CD14-positive monocyte (primary cell): ENCODE measurements around the gene GFPT2. TPM values are rescaled to one million over a fixed set of nuclear protein-coding genes. Genes with fewer than 3 reads are reported as not detected.

Source experiments
- DNase-seq, 3 donors: peaks; one replicate each; pipeline ENCODE4 v3.0.0-alpha.2; 2011 to 2022
- H2AFZ ChIP-seq: 2 replicates; pipeline ENCODE4 v1.6.0; 2012; ENCODE audit warnings: mild to moderate bottlenecking, low read depth, low read length, inconsistent platforms; ENCODE audit not compliant: insufficient read depth, poor library complexity, severe bottlenecking
- H3K27ac ChIP-seq, 2 donors: 1 replicate in 1 of 2; 2 replicates in 1 of 2; pipeline ENCODE4 v1.5.1; 2012 to 2013; ENCODE audit warnings: low read length in 2 of 2, control low read depth in 1 of 2, inconsistent platforms in 1 of 2, low read depth in 1 of 2, mild to moderate bottlenecking in 1 of 2
- H3K27me3 ChIP-seq, 2 donors: one replicate each; pipeline versions ENCODE4 v1.6.0 to v1.6.1; 2011 to 2013; ENCODE audit warnings: low read length in 2 of 2; ENCODE audit not compliant: control insufficient read depth in 2 of 2, insufficient read depth in 2 of 2
- H3K36me3 ChIP-seq, 2 donors: replicated peaks in 1 of 2; 1 replicate in 1 of 2; 2 replicates in 1 of 2; pipeline versions ENCODE4 v1.5.1 to v1.6.1; 2012 to 2013; ENCODE audit warnings: low read length in 2 of 2, control low read depth in 1 of 2, inconsistent platforms in 1 of 2, mild to moderate bottlenecking in 1 of 2; ENCODE audit not compliant: insufficient read depth in 2 of 2, control insufficient read depth in 1 of 2
- H3K4me1 ChIP-seq, 2 donors: 1 replicate in 1 of 2; 2 replicates in 1 of 2; pipeline versions ENCODE4 v1.5.1 to v1.6.1; 2012 to 2013; ENCODE audit warnings: low read length in 2 of 2, control low read depth in 1 of 2, inconsistent platforms in 1 of 2, mild to moderate bottlenecking in 1 of 2, moderate library complexity in 1 of 2; ENCODE audit not compliant: insufficient read depth in 2 of 2, control insufficient read depth in 1 of 2
- H3K4me2 ChIP-seq: replicated peaks from 2 replicates; pipeline ENCODE3; 2012; ENCODE audit warnings: low read length, moderate library complexity, mild to moderate bottlenecking; ENCODE audit not compliant: poor library complexity, severe bottlenecking; ENCODE audit errors: extremely low read depth
- H3K4me3 ChIP-seq, 3 experiments: fragments of 200-600 bp in 1 of 3; sonication (generic) in 1 of 3; replicated peaks in 1 of 3; 1 replicate in 2 of 3; 2 replicates in 1 of 3; pipeline ENCODE4 v1.5.1; 2011 to 2013; ENCODE audit warnings: low read length in 3 of 3, mild to moderate bottlenecking in 3 of 3, control low read depth in 2 of 3, low read depth in 2 of 3, inconsistent platforms in 1 of 3, moderate library complexity in 1 of 3
- H3K79me2 ChIP-seq: 2 replicates; pipeline ENCODE4 v1.6.0; 2012; ENCODE audit warnings: mild to moderate bottlenecking, control low read depth, inconsistent platforms, low read length, moderate library complexity; ENCODE audit not compliant: insufficient read depth
- H3K9ac ChIP-seq: 2 replicates; pipeline ENCODE4 v1.6.0; 2017; ENCODE audit warnings: low read length, mild to moderate bottlenecking; ENCODE audit not compliant: insufficient read depth, poor library complexity, severe bottlenecking
- H3K9me3 ChIP-seq, 2 donors: replicated peaks in 1 of 2; 1 replicate in 1 of 2; 2 replicates in 1 of 2; pipeline versions ENCODE4 v1.5.1 to v1.6.1; 2012 to 2013; ENCODE audit warnings: low read length in 2 of 2, control low read depth in 1 of 2; ENCODE audit not compliant: control insufficient read depth in 1 of 2, insufficient read depth in 1 of 2
- H4K20me1 ChIP-seq: 2 replicates; pipeline ENCODE4 v1.6.0; 2012; ENCODE audit warnings: mild to moderate bottlenecking, low read length, control low read depth, moderate library complexity; ENCODE audit not compliant: insufficient read depth
- H3K27ac Mint-ChIP-seq, 7 donors: one replicate each; pipeline ENCODE4 v1.8.0; 2020; ENCODE audit warnings: mild to moderate bottlenecking in 7 of 7, mixed read lengths in 7 of 7, moderate library complexity in 6 of 7, inconsistent platforms in 2 of 7
- H3K27me3 Mint-ChIP-seq, 3 donors: one replicate each; pipeline ENCODE4 v1.8.0; 2021 to 2022; ENCODE audit warnings: low read depth in 3 of 3, mild to moderate bottlenecking in 3 of 3, mixed read lengths in 3 of 3, moderate library complexity in 3 of 3, inconsistent platforms in 1 of 3
- H3K36me3 Mint-ChIP-seq, 2 donors: one replicate each; pipeline ENCODE4 v1.8.0; 2020; ENCODE audit warnings: mixed read lengths in 2 of 2, inconsistent platforms in 1 of 2, mild to moderate bottlenecking in 1 of 2
- H3K4me1 Mint-ChIP-seq: one replicate; pipeline ENCODE4 v1.8.0; 2020; ENCODE audit warnings: mild to moderate bottlenecking, mixed read lengths
- H3K4me3 Mint-ChIP-seq, 2 donors: one replicate each; pipeline ENCODE4 v1.8.0; 2020; ENCODE audit warnings: mild to moderate bottlenecking in 2 of 2, mixed read lengths in 2 of 2, moderate library complexity in 1 of 2
- H3K9me3 Mint-ChIP-seq, 7 donors: one replicate each; pipeline ENCODE4 v1.8.0; 2020 to 2022; ENCODE audit warnings: mixed read lengths in 7 of 7, mild to moderate bottlenecking in 6 of 7, moderate library complexity in 6 of 7, inconsistent platforms in 2 of 7
- WGBS: methylation state at CpG from one replicate; pipeline ENCODE4 v1.1.5; 2013; ENCODE audit warnings: missing lambda C conversion rate; ENCODE audit not compliant: insufficient coverage; 5-methylcytosine and 5-hydroxymethylcytosine counted together
- intact Hi-C, 2 donors: fragments of 100-400 bp; cut with micrococcal nuclease; formaldehyde crosslinking; loops; one replicate each; pipeline versions ENCODE4 v1.15.0 to v1.15.1; 2023
- polyA plus RNA-seq, 3 donors: library from polyadenylated mRNA; depleted of rRNA in 1 of 3; unstranded in 2 of 3; stranded (reverse) in 1 of 3; fragments of 300-500 nt in 2 of 3; fragments of >200 nt in 1 of 3; fragmentation: Illumina TruSeq in 2 of 3; gene quantifications; 1 replicate in 2 of 3; 2 replicates in 1 of 3; pipeline ENCODE4 v1.2.3, GENCODE V29; 2012 to 2021
- TF ChIP-seq, protein P1 (sequence below): fragments of 200-600 bp; IDR thresholded peaks from one replicate; pipeline ENCODE4 v1.8.0; 2022; ENCODE audit warnings: antibody characterized with exemption, mild to moderate bottlenecking

Gene GFPT2
- polyA plus RNA-seq, 3 donors = not detected

- no peaks in the 10 kb centered on the region for H4K20me1 ChIP-seq
- no peak overlapping the region for H3K4me3 Mint-ChIP-seq
- intact Hi-C loops = no loop called here
- H3K4me1 ChIP-seq = no peaks in the 10 kb centered on the region
- peaks cover 7% of the 10 kb centered on the region for H3K4me1 Mint-ChIP-seq
- TF ChIP-seq, protein P1, sequence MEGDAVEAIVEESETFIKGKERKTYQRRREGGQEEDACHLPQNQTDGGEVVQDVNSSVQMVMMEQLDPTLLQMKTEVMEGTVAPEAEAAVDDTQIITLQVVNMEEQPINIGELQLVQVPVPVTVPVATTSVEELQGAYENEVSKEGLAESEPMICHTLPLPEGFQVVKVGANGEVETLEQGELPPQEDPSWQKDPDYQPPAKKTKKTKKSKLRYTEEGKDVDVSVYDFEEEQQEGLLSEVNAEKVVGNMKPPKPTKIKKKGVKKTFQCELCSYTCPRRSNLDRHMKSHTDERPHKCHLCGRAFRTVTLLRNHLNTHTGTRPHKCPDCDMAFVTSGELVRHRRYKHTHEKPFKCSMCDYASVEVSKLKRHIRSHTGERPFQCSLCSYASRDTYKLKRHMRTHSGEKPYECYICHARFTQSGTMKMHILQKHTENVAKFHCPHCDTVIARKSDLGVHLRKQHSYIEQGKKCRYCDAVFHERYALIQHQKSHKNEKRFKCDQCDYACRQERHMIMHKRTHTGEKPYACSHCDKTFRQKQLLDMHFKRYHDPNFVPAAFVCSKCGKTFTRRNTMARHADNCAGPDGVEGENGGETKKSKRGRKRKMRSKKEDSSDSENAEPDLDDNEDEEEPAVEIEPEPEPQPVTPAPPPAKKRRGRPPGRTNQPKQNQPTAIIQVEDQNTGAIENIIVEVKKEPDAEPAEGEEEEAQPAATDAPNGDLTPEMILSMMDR = no peak
- H3K4me2 ChIP-seq = no peak overlapping the region
- peak in 2 of 3 donors; percentile 18 to 67 for DNase-seq
- peaks cover 64 to 70% of the 10 kb centered on the region in 2 donors for H3K36me3 Mint-ChIP-seq
- peaks cover 0 to 1% (median 0%) of the 10 kb centered on the region in 3 donors for H3K27me3 Mint-ChIP-seq
- H3K9ac ChIP-seq = no peak overlapping the region
- H3K27me3 ChIP-seq = no peaks in the 10 kb centered on the region
- H3K9me3 Mint-ChIP-seq = peaks cover 32 to 76% (median 64%) of the 10 kb centered on the region in 7 donors
- peaks cover 34 to 78% of the 10 kb centered on the region in 2 donors for H3K36me3 ChIP-seq
- H3K9me3 ChIP-seq = peaks cover 53 to 94% of the 10 kb centered on the region in 2 donors
- no peak overlapping the region for H3K27ac ChIP-seq
- H3K27ac Mint-ChIP-seq = peak overlapping the region in 1 of 7 donors; percentile 60
- no peak overlapping the region for H3K4me3 ChIP-seq
- H2AFZ ChIP-seq = no peak overlapping the region
- 50% methylated on average over 3 of the region's 7 CpGs for WGBS
- H3K79me2 ChIP-seq = no peaks in the 10 kb centered on the region
Observed at GRCh38 chr5:180271221-180271620, 81.9 kb downstream of the GFPT2 start.

DNA sequence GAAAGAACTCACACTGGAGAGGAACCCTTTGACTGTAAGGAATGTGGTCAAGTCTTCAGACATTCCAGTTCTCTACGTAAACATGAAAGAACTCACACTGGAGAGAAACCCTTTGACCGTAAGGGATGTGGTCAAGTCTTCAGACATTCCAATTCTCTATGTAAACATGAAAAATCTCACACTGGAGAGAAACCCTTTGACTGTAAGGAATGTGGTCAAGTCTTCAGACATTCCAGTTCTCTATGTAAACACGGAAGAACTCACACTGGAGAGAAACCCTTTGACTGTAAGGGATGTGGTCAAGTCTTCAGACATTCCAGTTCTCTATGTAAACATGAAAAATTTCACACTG lies 93.9 kb downstream of the GFPT2 start:
- Histone ChIP-seq H3K9me3 (peaks cover 71 to 100% of the 10 kb centered on the region in 2 donors), H3K4me3 (peak overlapping the region in 1 of 3 experiments; percentile 10), H3K9ac (no peak overlapping the region), H2AFZ (no peak overlapping the region), H3K4me2 (no peak overlapping the region), H3K79me2 (no peaks in the 10 kb centered on the region), H3K36me3 (peaks cover 54 to 100% of the 10 kb centered on the region in 2 donors), H3K27ac (no peak overlapping the region), H3K4me1 (no peaks in the 10 kb centered on the region), H3K27me3 (no peaks in the 10 kb centered on the region), H4K20me1 (no peaks in the 10 kb centered on the region)
- Mint-ChIP-seq H3K36me3 (peaks cover 74 to 95% of the 10 kb centered on the region in 2 donors), H3K27me3 (peaks cover 0 to 1% (median 0%) of the 10 kb centered on the region in 3 donors), H3K27ac (no peak overlapping the region), H3K9me3 (peaks cover 57 to 97% (median 95%) of the 10 kb centered on the region in 7 donors), H3K4me1 (no peaks in the 10 kb centered on the region), H3K4me3 (no peak overlapping the region)
- no peak for DNase-seq
- intact Hi-C loops = no loop called here
- WGBS = no CpG with 5 or more reads among the region's 3 CpGs
- TF ChIP-seq, protein P1 = no peak
